ENCODE results near the gene ALG2.
"Not testable (repeated sequence)": the region's sequence is repeated elsewhere in the genome, so short reads cannot be mapped to it uniquely, and the experiment has no call there.

Gene ALG2

DNA sequence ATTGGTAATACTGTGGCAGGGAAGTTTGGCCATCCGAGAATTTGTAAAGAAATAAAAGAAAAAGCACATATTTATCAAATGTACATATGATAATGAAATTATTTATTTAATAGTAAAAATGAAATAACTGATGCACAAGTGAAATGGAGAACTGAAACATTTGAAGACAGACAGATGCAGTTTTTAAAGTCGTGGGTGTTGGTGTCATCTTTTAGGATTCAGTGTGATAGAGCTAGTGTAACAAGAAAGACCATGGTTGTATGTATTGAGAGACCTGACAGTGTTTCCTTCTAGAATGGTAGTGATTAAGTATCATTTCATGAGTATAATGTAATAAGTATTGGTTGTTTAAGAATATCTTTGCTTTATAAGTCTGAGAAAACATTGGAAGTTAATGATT is 2.7 kb upstream of the ALG2 start:
- DNase-seq (ENCODE audit: low spot score in 2 of 2), result no peak
- Mint-ChIP-seq H3K4me1 (peaks cover 39% of the 10 kb centered on the region), H3K27me3 (no peaks in the 10 kb centered on the region), H3K36me3 (peaks cover 24% of the 10 kb centered on the region), H3K4me3 (no peak overlapping the region), H3K9me3 (no peaks in the 10 kb centered on the region), H3K27ac (peak overlapping the region; percentile 100)
- ATAC-seq (ENCODE audit: low read depth), result no peak

DNA sequence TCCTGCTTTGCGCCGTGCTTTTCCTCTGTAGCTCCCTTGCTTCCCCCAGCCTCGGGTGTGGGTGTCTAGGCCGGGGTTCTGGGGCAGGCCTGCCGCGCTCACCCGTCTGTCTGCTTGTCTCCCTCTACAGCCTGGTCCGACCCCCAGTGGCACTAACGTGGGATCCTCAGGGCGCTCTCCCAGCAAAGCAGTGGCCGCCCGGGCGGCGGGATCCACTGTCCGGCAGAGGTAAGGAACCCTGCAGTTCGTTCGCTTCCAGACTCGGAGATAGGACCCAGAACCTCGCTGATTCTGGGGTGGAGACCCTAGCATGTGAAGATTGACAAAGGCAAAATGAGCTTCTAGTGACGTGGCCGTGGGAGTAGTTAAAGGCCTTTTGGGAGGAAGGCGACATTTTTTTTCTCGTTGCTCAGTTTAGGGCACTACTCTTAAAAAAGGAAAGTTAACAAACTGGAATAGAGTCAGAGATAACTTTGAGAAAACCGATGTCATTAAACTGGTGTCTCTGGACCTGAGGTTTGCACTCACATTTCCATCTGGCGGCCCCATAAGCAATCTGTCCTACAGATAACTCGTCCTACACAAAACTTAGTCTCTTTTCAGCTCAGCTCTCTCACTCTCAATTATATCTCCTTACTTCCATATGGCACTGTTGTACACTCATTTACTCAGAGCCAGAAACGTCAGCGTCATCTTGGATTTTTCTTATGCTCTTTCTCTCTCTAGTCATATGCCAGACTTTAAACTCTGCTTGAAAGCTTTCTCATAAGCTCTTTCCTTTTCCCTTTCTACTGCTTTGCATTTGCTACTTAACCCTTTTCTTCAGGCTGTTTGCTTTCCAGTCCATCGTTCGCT is 901 bp upstream of the ALG2 start:
- Mint-ChIP-seq H3K4me3 (peak overlapping the region; percentile 95), H3K27ac (peak overlapping the region; percentile 100), H3K36me3 (peaks cover 25% of the 10 kb centered on the region), H3K9me3 (no peaks in the 10 kb centered on the region), H3K27me3 (no peaks in the 10 kb centered on the region), H3K4me1 (peaks cover 47% of the 10 kb centered on the region)
- peak; percentile 23 for ATAC-seq (ENCODE audit: low read depth)
- DNase-seq (ENCODE audit: low spot score in 2 of 2), result no peak

DNA sequence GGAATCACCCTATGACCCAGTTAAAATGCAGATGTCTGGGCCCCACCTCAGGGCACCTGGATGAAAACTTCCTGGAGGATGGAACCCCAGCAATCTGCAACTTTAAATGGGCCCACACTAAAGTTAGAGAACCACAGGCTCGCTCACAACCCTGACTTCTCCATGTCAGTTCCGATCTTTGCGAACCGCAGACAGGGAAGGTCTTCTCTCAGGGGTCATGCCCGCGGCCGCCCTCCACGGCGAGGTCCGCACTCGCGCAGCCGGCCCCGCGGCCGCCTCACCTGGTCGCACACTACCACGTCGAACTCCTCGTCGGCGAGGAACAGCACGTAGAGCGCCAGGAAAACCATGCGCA is 499 bp downstream of the ALG2 start:
- H3K4me3 Mint-ChIP-seq, result peak overlapping the region; percentile 95
- ATAC-seq (ENCODE audit: low read depth) (no peak), DNase-seq (ENCODE audit: low spot score in 2 of 2) (no peak)
- peaks cover 32% of the 10 kb centered on the region for H3K36me3 Mint-ChIP-seq
- peaks cover 47% of the 10 kb centered on the region for H3K4me1 Mint-ChIP-seq
- H3K27me3 Mint-ChIP-seq, result no peaks in the 10 kb centered on the region
- H3K9me3 Mint-ChIP-seq, result no peaks in the 10 kb centered on the region
- peak overlapping the region; percentile 100 for H3K27ac Mint-ChIP-seq

DNA sequence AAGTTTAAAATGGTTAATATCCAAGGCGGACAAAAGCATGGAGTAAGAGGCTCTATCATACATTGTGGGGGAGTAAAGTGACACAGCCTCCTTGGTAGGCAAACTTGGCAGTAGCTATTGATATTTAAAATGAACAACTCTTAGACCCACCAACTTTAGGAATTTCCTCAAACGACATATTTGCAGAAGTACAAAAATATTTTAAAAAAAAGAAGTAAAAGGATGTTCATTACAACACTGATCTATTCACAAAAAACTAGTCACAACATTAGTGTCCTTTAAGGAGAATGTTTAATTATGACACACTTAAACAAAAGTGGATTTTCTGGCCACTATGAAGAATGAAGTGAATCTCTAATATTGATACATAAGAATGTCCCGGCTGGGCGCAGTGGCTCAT is 1.7 kb downstream of the ALG2 start:
- peaks cover 45% of the 10 kb centered on the region for H3K4me1 Mint-ChIP-seq
- DNase-seq (ENCODE audit: low spot score in 2 of 2) (no peak), ATAC-seq (ENCODE audit: low read depth) (no peak)
- peak overlapping the region; percentile 46 for H3K4me3 Mint-ChIP-seq
- peaks cover 36% of the 10 kb centered on the region for H3K36me3 Mint-ChIP-seq
- H3K27me3 Mint-ChIP-seq, result no peaks in the 10 kb centered on the region
- H3K27ac Mint-ChIP-seq, result no peak overlapping the region
- no peaks in the 10 kb centered on the region for H3K9me3 Mint-ChIP-seq

DNA sequence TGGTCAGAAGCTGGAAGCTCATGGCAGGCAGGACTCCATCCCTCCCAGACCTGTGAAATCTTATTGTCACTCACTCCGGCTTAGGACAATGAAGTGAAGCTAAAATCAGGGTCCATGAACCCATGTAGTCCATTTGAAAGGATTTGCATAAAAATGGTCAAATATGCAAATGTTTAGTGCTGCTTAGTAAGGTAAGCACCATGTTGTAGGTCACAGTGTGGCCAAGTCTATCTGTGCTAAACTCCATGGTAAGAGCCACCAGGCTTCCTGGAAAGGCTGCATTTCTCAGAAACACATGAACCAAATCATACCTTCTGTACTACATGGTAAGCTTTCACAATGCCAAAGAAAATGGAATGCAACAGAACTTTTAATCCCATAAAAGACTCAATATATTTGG is 5.7 kb downstream of the ALG2 start:
- Mint-ChIP-seq H3K4me3 (no peak overlapping the region), H3K9me3 (peaks cover 3% of the 10 kb centered on the region), H3K4me1 (peaks cover 34% of the 10 kb centered on the region), H3K27ac (no peak overlapping the region), H3K27me3 (no peaks in the 10 kb centered on the region), H3K36me3 (peaks cover 35% of the 10 kb centered on the region)
- ATAC-seq (ENCODE audit: low read depth) (no peak), DNase-seq (ENCODE audit: low spot score in 2 of 2) (no peak)

DNA sequence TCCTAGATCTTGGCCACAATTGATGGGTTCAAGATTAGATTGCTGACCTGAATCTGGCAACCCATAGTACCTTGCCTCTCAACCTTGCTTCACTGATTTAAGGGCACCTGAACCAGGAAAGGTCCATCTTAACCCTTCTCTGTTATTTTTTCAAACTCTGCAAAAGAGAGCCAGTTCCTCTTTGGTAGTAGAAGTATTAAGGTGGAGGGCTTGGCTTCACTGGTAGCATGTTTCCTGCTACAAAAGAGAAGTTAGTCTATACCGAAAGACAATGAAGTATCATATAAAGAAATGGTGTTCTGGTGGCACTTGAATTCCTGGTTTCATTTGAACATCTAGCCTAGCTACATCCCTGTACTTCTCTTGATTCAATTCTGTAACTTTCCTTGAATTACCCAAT is 8.5 kb downstream of the ALG2 start:
- H3K4me1 Mint-ChIP-seq, result peaks cover 19% of the 10 kb centered on the region

DNA sequence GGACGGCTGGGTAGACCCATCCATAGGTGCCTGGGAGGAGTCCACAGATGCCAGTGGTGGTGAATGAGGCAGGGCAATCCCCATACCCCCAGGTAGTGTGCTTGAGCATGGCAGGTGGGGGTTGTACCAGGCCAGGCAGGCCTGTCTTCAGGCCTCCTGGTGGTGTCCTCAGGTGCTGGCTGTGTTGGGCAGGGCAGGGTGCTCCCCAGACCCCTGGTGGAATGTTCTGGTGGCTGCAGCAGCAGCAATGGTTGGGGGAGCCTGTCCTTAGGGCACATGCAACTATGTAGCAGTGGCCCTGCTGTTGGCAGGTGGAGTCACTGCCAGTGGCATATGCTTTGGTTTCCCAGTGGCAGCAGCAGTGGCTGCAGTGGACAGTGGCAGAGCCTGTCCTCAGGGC is 10.0 kb downstream of the ALG2 start:
- Mint-ChIP-seq H3K36me3 (peaks cover 25% of the 10 kb centered on the region), H3K4me3 (no peak overlapping the region), H3K27me3 (peaks cover 2% of the 10 kb centered on the region), H3K27ac (no peak overlapping the region), H3K9me3 (peaks cover 7% of the 10 kb centered on the region), H3K4me1 (peaks cover 16% of the 10 kb centered on the region)
- DNase-seq (ENCODE audit: low spot score in 2 of 2), result no peak
- ATAC-seq (ENCODE audit: low read depth), result no peak

More for the DNA sequence above, 8.5 kb downstream of the ALG2 start:
- peaks cover 2% of the 10 kb centered on the region for H3K27me3 Mint-ChIP-seq
- DNase-seq (ENCODE audit: low spot score in 2 of 2) (no peak), ATAC-seq (ENCODE audit: low read depth) (peak; percentile 66)
- no peak overlapping the region for H3K4me3 Mint-ChIP-seq
- H3K9me3 Mint-ChIP-seq, result peaks cover 5% of the 10 kb centered on the region
- H3K27ac Mint-ChIP-seq, result no peak overlapping the region
- H3K36me3 Mint-ChIP-seq, result peaks cover 32% of the 10 kb centered on the region

DNA sequence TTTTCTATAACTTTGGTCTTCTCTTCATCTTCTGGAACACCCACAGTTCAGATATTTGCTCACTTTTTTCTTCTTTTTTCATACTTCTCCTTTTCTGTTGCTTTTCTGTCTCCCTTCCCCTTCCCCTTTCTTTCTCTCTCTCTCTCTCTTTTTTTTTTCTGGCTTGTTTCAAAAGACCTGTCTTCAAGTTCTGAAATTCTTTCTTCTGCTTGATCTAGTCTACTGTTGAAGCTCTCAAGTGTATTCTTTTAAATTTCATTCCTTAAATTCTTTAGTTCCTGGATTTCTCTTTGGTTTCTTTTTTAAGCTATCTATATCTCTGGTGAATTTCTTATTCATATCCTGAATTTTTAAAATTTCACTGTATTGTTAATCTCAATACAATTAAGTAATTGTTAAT is 11.2 kb downstream of the ALG2 start:
- ATAC-seq (ENCODE audit: low read depth) (no peak), DNase-seq (ENCODE audit: low spot score in 2 of 2) (no peak)
- no peak overlapping the region for H3K27ac Mint-ChIP-seq
- peaks cover 2% of the 10 kb centered on the region for H3K27me3 Mint-ChIP-seq
- peaks cover 8% of the 10 kb centered on the region for H3K9me3 Mint-ChIP-seq
- peaks cover 21% of the 10 kb centered on the region for H3K36me3 Mint-ChIP-seq
- H3K4me1 Mint-ChIP-seq, result peaks cover 16% of the 10 kb centered on the region
- H3K4me3 Mint-ChIP-seq, result no peak overlapping the region

DNA sequence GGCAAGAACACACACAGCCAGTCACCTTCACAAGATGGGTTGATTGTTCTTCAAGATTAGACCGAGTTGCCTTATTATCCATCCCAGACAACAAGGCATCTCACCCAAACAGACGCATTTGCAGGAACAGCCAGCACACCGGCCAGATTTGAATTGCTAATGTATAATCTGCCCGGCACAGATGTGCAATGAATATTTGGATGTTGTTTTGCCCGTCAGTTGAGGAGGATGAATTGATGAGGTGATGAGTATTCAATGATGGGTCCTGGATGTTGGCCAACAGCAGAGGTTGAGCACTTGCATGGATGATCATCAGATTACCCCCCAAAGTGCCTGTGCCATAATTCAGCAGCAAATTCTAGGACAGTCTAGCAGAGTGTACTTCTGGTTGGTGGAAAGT is 20.1 kb downstream of the ALG2 start:
- no peak for ATAC-seq (ENCODE audit: low read depth)
- Mint-ChIP-seq H3K27me3 (no peaks in the 10 kb centered on the region), H3K27ac (no peak overlapping the region), H3K36me3 (no peaks in the 10 kb centered on the region), H3K4me3 (no peak overlapping the region), H3K4me1 (peaks cover 7% of the 10 kb centered on the region), H3K9me3 (peaks cover 1% of the 10 kb centered on the region)
- DNase-seq (ENCODE audit: low spot score in 2 of 2), result no peak

DNA sequence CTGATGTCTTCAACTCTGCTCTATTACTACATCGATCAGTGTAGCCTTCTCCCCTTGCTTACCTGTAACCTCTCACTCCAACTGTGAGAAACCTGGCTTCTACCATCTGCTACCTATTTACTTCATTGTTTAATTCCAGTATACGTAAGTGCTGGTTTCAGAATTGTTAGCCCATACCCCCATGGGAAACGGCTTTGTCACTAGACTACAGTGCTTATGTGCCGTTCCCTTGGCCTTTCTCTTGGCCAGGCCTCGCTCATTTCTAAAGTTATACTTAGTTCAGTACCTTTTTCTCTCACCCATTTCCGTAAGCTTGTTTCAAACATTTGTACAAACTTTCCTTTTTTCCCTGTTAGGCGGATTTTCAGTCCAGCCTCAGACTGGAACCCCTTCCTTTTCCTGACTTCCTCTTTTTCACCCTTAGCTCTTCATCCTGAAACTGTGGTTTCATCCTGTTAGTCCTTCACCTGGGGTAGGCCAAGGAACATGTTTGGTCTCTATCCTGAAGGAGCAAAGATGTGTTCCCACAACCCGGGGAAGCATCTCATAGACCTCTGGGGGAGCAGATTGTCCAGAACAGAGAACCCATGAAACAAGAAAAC is 21.7 kb downstream of the ALG2 start:
- Mint-ChIP-seq H3K27ac (peak overlapping the region; percentile 22), H3K9me3 (peaks cover 3% of the 10 kb centered on the region), H3K4me1 (peaks cover 7% of the 10 kb centered on the region), H3K4me3 (no peak overlapping the region), H3K36me3 (peaks cover 4% of the 10 kb centered on the region), H3K27me3 (peaks cover 2% of the 10 kb centered on the region)
- ATAC-seq (ENCODE audit: low read depth), result no peak
- DNase-seq (ENCODE audit: low spot score in 2 of 2), result no peak

DNA sequence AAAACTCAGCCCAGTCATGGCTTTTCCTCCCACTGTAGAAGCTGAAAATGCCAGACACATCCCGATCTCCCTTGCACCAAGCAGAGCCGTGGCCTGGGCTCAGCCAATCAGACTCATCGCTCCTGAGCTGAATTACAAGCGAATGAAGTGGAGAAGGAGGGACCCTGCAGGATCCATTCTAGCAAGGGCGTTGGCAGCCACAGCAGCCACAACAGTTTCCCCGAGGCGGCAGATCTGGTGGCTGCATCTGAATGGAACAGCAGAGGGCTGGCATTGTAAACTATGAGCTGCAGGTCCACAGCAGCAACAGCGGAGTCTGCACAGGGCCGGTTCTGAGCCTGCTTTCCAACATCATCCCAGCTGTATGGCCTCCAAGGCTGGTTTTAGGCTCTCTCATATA is 23.8 kb downstream of the ALG2 start:
- peaks cover 3% of the 10 kb centered on the region for H3K9me3 Mint-ChIP-seq
- ATAC-seq (ENCODE audit: low read depth) (no peak), DNase-seq (ENCODE audit: low spot score in 2 of 2) (no peak)
- H3K27me3 Mint-ChIP-seq, result peaks cover 2% of the 10 kb centered on the region
- H3K4me3 Mint-ChIP-seq, result no peak overlapping the region
- H3K4me1 Mint-ChIP-seq, result peaks cover 9% of the 10 kb centered on the region
- peaks cover 4% of the 10 kb centered on the region for H3K36me3 Mint-ChIP-seq
- H3K27ac Mint-ChIP-seq, result no peak overlapping the region

DNA sequence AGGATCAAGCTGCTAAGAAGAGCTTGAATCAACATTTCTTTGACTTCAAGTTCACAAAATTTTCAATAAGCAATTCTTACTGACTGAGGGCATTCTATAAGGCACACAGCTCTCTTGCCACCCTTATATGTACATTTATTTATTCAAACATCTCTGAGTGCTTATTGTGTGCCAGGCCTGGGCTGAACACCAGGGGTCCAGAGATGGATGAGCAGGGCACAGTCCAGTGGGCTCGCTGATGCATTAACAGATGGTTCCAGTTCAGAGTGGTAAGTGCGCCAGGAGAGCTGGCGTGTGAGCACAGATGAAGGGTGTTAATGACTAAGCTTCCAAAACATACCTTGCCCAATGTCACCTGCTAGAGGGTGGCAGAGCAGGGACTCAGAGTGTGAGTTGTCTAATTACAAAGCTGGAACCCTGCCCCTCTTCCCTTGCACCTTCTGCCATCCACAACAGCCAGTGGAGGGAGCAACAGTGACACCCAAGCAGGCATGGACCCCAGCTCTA is 24.6 kb downstream of the ALG2 start:
- no peak overlapping the region for H3K4me3 Mint-ChIP-seq
- DNase-seq (ENCODE audit: low spot score in 2 of 2), result no peak
- peaks cover 2% of the 10 kb centered on the region for H3K27me3 Mint-ChIP-seq
- H3K4me1 Mint-ChIP-seq, result peaks cover 9% of the 10 kb centered on the region
- no peak for ATAC-seq (ENCODE audit: low read depth)
- peaks cover 3% of the 10 kb centered on the region for H3K9me3 Mint-ChIP-seq
- peaks cover 4% of the 10 kb centered on the region for H3K36me3 Mint-ChIP-seq
- H3K27ac Mint-ChIP-seq, result no peak overlapping the region

DNA sequence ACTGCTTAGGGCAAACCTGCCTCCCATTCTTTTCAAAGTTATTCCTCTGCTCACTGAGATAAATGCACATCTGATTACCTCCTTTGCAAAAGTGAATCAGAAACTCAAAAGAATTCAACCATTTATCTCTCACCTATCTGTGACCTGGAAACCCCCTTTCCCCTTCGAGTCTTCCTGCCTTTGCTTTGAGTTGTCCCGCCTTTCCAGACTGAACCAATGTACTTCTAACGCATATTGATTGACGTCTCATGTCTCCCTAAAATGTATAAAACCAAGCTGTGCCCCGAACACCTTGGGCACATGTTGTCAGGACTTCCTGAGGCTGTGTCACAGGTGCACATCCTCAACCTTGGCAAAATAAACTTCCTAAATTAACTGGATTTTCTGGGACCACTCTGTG is 25.3 kb downstream of the ALG2 start:
- not testable (repeated sequence) for H3K4me1 Mint-ChIP-seq; H3K36me3 Mint-ChIP-seq; H3K9me3 Mint-ChIP-seq; H3K27me3 Mint-ChIP-seq; H3K27ac Mint-ChIP-seq; H3K4me3 Mint-ChIP-seq; ATAC-seq (ENCODE audit: low read depth); DNase-seq (ENCODE audit: low spot score in 2 of 2)

DNA sequence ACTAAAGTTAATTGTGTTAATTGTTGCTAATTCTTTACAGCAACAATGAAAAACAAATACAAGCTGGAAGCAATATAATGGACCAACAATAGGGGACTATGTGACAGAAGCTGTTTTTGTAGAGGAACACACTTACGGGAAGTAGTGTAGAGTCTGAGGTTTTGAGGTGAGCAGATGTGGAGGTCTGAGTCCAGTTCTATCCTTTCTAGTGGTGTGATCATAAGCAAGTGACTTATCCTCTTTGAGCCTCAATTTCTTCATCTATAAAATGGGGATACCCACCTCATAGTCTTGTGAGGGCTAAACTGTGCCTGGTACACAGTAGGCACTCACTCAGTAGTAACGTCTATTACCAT is 28.3 kb downstream of the ALG2 start:
- ATAC-seq (ENCODE audit: low read depth), result peak; percentile 71
- Mint-ChIP-seq H3K27ac (no peak overlapping the region), H3K36me3 (peaks cover 4% of the 10 kb centered on the region)

More for the DNA sequence above, 28.3 kb downstream of the ALG2 start:
- peaks cover 3% of the 10 kb centered on the region for H3K9me3 Mint-ChIP-seq
- no peak for DNase-seq (ENCODE audit: low spot score in 2 of 2)
- H3K4me1 Mint-ChIP-seq, result peaks cover 8% of the 10 kb centered on the region
- H3K27me3 Mint-ChIP-seq, result peaks cover 2% of the 10 kb centered on the region
- H3K4me3 Mint-ChIP-seq, result no peak overlapping the region

Data from memory B cell (primary cell).